ENCODE results near the gene LRRC47. TPM values are rescaled to one million over a fixed set of nuclear protein-coding genes. Genes with fewer than 3 reads are reported as not detected.

Gene LRRC47
- total and polyA plus RNA-seq, 2 of the 8 experiments (the other 6 are each of a cell fraction or from before 2014, with no cell fraction given) = 38.3 to 82.4 TPM

DNA sequence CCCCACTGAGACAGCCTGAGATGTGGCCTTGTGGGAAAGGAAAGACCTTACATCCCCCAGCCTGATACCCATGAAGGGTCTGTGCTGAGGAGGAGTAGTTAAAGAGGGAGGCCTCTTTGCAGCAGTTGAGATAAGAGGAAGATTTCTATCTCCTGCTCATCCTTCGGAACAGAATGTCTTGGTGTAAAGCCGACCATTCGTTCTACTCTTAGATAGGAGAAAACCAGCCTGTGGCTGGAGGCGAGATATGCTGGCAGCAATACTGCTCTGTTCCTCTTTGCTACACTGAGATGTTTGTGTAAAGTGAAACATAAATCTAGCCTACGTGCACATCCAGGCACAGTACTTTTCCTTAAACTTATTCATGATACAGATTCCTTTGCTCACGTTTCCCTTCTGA lies 45.6 kb downstream of the LRRC47 start:
- FAIRE-seq (no peak), DNase-seq (ENCODE audit: low read depth in 1 of 2, low spot score in 2 of 2) (no peak)
- no peak overlapping the region for H4K5ac ChIP-seq (ENCODE audit: insufficient read length, low read depth, low read length)
- WGBS, 2 experiments (ENCODE audit: extremely low coverage in 1 of 2, insufficient coverage in 1 of 2, insufficient read length in 1 of 2, insufficient replicate concordance in 2 of 2, low coverage in 1 of 2, low lambda C conversion rate in 2 of 2, missing lambda C conversion rate in 1 of 2) = 84% methylated on average over 6 of the region's 6 CpGs; no CpG with 5 or more reads in 1 of the 2 experiments
- no peak overlapping the region for H3K18ac ChIP-seq (ENCODE audit: extremely low read depth, low read length)
- H3K23ac ChIP-seq (ENCODE audit: insufficient read length) = no peak overlapping the region
- H4K20me1 ChIP-seq (replicated peaks in 1 of 2; ENCODE audit: control insufficient read depth in 1 of 2, insufficient read depth in 2 of 2, low read length in 2 of 2) = peaks cover 3 to 5% of the 10 kb centered on the region in 2 experiments
- no peak overlapping the region for H2BK15ac ChIP-seq (ENCODE audit: low read length)
- peaks cover 10% of the 10 kb centered on the region for H3K23me2 ChIP-seq (ENCODE audit: low read depth, low read length)
- no peak overlapping the region for H3K27ac ChIP-seq (ENCODE audit: low read depth, low read length)
- no peak overlapping the region for H3K4ac ChIP-seq (replicated peaks; ENCODE audit: insufficient read length, low read depth, low read length)
- H3K14ac ChIP-seq (ENCODE audit: insufficient read length) = no peak overlapping the region
- H3K9me3 ChIP-seq (ENCODE audit: insufficient read depth in 2 of 2, low read depth in 1 of 2, low read length in 1 of 2) = no peaks in the 10 kb centered on the region; a peak in 1 of 4 replicates
- H3K4me3 ChIP-seq (ENCODE audit: extremely low read depth in 1 of 4, insufficient read depth in 2 of 4, low read depth in 3 of 4, low read length in 4 of 4) = no peak overlapping the region
- H2AFZ ChIP-seq (ENCODE audit: low read length) = no peak overlapping the region
- H3K79me2 ChIP-seq (ENCODE audit: control insufficient read depth in 1 of 2, insufficient read depth in 2 of 2, low read length in 2 of 2) = peaks cover 0 to 4% of the 10 kb centered on the region in 2 experiments; a peak in 1 of 4 replicates
- H3K4me1 ChIP-seq (replicated peaks in 1 of 4; ENCODE audit: control insufficient read depth in 3 of 4, insufficient read depth in 4 of 4, low read length in 3 of 4) = peaks cover 0 to 8% (median 6%) of the 10 kb centered on the region in 4 experiments; a peak in 5 of 7 replicates
- no peak overlapping the region for H2BK20ac ChIP-seq (ENCODE audit: low read length)
- H3K36me3 ChIP-seq (ENCODE audit: control insufficient read depth in 2 of 4, insufficient read depth in 4 of 4, low read length in 3 of 4) = no peaks in the 10 kb centered on the region
- H3K4me2 ChIP-seq (ENCODE audit: insufficient read depth in 1 of 2, low read depth in 2 of 2, low read length in 2 of 2) = no peak overlapping the region
- no peak overlapping the region for H2BK120ac ChIP-seq (replicated peaks; ENCODE audit: low read depth, low read length)
- no peak overlapping the region for H4K8ac ChIP-seq (ENCODE audit: extremely low read depth, insufficient read depth, low read length)
- H3K27me3 ChIP-seq (replicated peaks in 1 of 4; ENCODE audit: control insufficient read depth in 3 of 4, extremely low read depth in 1 of 4, insufficient read depth in 3 of 4, low read length in 3 of 4) = peaks cover 0 to 3% (median 0%) of the 10 kb centered on the region in 4 experiments; a peak in 5 of 7 replicates
- no peak overlapping the region for H2AK5ac ChIP-seq (ENCODE audit: low read depth, low read length)
- H3K56ac ChIP-seq (replicated peaks; ENCODE audit: insufficient read length, low read depth, low read length) = no peak overlapping the region
- H2BK12ac ChIP-seq (ENCODE audit: low read depth, low read length) = no peak overlapping the region
- no peak overlapping the region for H3K9ac ChIP-seq (replicated peaks in 1 of 4; ENCODE audit: extremely low read depth in 1 of 4, low read depth in 3 of 4, low read length in 3 of 4)
- POLR2A ChIA-PET (ENCODE audit: partially characterized antibody) = no interaction called here
- H2BK5ac ChIP-seq (ENCODE audit: low read depth, low read length) = no peak overlapping the region
- peaks cover 4% of the 10 kb centered on the region; the same call in 1 of the 2 replicates for H3K79me1 ChIP-seq (ENCODE audit: low read depth, low read length)
- no peak overlapping the region for H4K91ac ChIP-seq (replicated peaks; ENCODE audit: insufficient read length, low read length)
- CTCF ChIA-PET (ENCODE audit: partially characterized antibody) = no interaction called here
- no peak for TF ChIP-seq FOSL1 (IDR thresholded peaks at IDR 0.05; ENCODE audit: insufficient read depth, low read depth, low read length)
- no peak for TF ChIP-seq POLR2A (IDR thresholded peaks at IDR 0.05; ENCODE audit: control extremely low read depth in 1 of 2, low read depth in 2 of 2, low read length in 2 of 2)
- no peak for TF ChIP-seq CEBPB (IDR thresholded peaks at IDR 0.05; ENCODE audit: low read depth, low read length)

All from H1 (cell line).